ENCODE results near the gene GPX2. TPM values are rescaled to one million over a fixed set of nuclear protein-coding genes. Genes with fewer than 3 reads are reported as not detected.
"Not testable (repeated sequence)": the region's sequence is repeated elsewhere in the genome, so short reads cannot be mapped to it uniquely, and the experiment has no call there.

Gene GPX2
- polyA plus RNA-seq, 3 donors = 0.22 to 2.2 (median 0.94) TPM

- no peak for DNase-seq (ENCODE audit: low read depth in 3 of 3, low spot score in 2 of 3)
Measured at GRCh38 chr14:64915797-64916196, 26.7 kb downstream of the GPX2 start.

DNA sequence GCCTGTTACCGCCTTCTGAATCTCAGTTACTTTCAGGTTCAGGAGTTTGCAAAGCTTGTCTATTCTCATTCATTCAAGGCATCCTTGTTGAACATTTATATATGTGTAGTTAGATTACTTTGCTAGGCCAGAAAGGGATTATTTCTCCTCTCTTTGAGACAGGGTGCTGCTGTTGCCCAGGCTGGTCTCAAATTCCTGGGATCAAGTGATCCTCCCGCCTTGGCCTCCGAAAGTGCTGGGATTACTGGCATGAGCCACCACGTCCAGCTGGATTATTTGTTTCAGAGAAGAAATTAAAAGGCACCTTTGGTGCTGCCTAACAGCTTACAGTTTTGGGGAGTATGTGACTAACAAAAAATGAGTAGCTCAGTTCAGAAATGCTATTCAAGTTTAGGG lies 27.5 kb downstream of the GPX2 start:
- DNase-seq (ENCODE audit: low read depth in 3 of 3, low spot score in 2 of 3) = no peak

DNA sequence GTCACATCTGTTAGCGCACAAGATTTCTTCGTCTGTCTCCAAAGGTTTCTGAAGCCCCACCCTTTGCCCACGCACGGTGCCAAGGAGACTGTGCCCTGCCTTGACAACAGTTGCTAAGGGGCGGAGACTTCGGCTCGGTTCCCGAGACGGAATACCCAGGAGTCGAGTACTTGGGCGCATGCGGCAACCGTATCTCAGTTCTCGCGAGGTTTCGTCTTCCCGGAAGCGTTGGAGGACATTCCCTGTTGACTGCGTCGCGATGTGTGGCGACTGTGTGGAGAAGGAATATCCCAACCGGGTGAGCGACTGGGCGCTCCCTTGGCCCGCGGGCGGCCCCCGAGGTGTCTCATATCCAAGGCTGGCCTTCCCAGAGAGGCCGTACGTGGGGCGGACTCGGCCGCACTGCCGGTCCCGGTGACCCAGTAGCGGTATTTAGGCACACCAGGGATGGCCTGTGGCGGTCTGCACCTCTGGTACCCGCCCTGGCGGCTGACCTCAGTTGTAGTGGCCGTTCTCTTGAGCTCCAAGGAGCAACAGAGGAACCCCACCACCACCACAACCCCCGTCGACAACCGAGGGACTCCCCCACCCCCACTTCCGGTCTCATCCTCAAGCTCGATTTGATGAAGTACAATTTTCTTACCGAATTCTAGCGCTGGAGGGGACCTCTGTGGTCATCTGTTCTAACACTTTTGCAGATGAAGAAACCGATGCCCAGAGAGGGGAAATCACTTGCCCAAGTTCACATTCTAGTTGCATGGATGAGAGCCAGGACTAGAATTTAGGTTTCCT lies 28.1 kb downstream of the GPX2 start, which contains the start of gene CHURC1:
TSS of gene CHURC1 (plus strand) at position 219 of the 792 bp plus-strand sequence. CDS start at position 260, 41 bp downstream.
- DNase-seq (ENCODE audit: low read depth in 3 of 3, low spot score in 2 of 3) = peak; percentile 93 to 98 (median 96)

DNA sequence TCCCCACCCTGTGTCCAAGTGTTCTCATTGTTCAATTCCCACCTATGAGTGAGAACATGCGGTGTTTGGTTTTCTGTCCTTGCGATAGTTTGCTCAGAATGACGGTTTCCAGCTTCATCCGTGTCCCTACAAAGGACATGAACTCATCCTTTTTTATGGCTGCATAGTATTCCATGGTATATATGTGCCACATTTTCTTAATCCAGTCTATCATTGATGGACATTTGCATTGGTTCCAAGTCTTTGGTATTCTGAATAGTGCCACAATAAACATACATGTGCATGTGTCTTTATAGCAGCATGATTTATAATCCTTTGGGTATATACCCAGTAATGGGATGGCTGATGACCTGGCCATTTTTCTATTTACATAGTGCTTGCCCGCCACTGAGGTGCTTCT lies 29.1 kb downstream of the GPX2 start:
- not testable (repeated sequence) for DNase-seq (ENCODE audit: low read depth in 3 of 3, low spot score in 2 of 3)

DNA sequence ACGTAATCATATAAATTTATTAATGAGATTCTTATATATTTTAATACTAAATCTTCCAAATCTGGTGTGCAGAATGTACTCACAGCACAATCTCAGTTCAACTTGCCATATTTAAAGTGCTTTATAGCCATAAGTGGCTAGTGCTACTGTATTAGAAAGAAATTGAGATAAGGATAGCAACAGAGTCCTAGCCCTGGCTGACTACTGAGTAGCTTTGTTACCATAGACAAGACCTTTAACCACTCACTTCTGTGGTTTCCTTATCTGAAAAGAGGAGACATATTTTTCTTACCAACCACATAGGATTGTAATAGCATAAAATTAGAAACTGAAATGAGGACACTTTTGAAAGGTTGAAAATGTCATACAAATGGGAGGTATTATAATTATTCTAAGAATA lies 30.3 kb downstream of the GPX2 start:
- DNase-seq (ENCODE audit: low read depth in 3 of 3, low spot score in 2 of 3) = no peak

- DNase-seq (ENCODE audit: low read depth in 3 of 3, low spot score in 2 of 3) = no peak
Measured at GRCh38 chr14:64910847-64911495, 31.6 kb downstream of the GPX2 start.

- DNase-seq (ENCODE audit: low read depth in 3 of 3, low spot score in 2 of 3) = no peak
Measured at GRCh38 chr14:64906022-64906421, 36.5 kb downstream of the GPX2 start.

DNA sequence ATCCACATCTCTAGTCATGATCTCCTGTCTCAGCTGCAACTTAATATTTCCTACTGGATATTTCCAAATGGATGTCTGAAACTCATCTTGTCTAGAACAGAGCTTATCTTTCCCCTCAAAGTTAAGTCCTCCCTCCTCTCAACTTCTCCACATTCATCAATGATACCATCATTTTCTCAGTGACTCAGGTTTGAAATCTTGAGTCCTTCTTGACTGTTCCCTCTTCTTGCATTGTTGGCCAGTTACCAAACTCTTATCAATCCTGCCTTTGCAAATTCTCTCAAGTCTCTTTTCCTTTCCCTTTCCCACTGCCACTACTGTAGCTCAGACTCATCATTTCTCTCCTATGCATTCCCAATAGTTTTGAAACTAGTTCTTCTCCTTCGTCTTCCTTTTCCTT lies 42.6 kb downstream of the GPX2 start:
- DNase-seq (ENCODE audit: low read depth in 3 of 3, low spot score in 2 of 3) = no peak

DNA sequence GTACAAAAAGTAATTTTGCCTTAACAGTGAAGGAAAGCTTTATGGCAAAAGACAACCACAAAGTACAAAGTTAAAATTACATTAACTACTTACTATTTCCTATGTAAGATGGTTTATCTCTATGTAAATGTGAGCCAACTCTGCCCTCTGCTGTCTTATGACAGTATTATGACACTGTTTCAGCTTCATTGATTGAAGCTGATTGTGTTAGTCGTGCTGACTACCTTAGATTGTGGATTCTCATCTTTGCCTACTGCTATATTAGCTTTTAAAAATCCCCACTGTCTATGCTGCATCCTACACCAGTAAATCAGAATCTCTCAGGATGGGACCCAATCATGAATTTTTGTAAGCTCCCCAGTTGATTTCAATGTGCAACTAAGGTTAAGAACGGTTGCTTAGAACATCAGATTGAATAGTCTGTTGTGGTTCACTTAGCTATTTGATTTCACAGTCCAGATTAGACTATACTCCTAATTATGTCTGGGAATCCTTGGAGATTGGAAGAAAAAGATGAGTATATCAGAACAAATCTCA lies 50.6 kb downstream of the GPX2 start:
- DNase-seq (ENCODE audit: low read depth in 3 of 3, low spot score in 2 of 3) = peak in 2 of 3 donors; percentile 21 to 31

- DNase-seq (ENCODE audit: low read depth in 3 of 3, low spot score in 2 of 3) = no peak
Measured at GRCh38 chr14:64891173-64891838, 51.2 kb downstream of the GPX2 start.

DNA sequence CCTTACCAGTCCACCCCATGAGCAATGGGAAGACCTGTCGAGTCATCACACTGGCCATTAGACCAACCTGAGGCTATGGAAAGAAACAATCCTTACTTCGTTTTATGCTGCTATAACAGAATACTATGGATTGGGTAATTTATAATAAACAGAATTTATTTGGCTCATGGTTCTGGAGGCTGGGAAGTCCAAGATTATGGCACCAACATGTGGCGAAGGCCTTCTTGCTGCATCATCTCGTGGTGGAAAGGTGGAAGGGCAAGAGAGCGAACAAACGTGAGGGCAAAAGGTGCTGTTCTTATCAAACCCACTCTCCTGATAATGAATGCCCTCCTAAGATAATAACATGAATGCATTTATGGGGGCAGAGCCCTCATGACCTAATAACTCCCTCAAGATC lies 53.2 kb downstream of the GPX2 start:
- no peak for DNase-seq (ENCODE audit: low read depth in 3 of 3, low spot score in 2 of 3)

Other genes with a start within 250 kb of the GPX2 start
- gene PLEKHG3, start 238.3 kb downstream of the GPX2 start, polyA plus RNA-seq (ENCODE audit: insufficient read length in 3 of 3) = 10 to 100 TPM; 84.6 to 90.3 (median 89.6) TPM
- gene SPTB, start 62.8 kb downstream of the GPX2 start, polyA plus RNA-seq (ENCODE audit: insufficient read length in 3 of 3) = 10 to 100 TPM; 11.0 to 13.2 (median 12.6) TPM
- 10 to 100 TPM; 71.0 to 76.7 (median 73.2) TPM for gene CHURC1, start 28.3 kb downstream of the GPX2 start, polyA plus RNA-seq (ENCODE audit: insufficient read length in 3 of 3)
- 10 to 100 TPM; 18.5 to 25.8 (median 24.3) TPM for gene RAB15, start 29.6 kb upstream of the GPX2 start, polyA plus RNA-seq (ENCODE audit: insufficient read length in 3 of 3)
- gene FNTB, start 44.1 kb upstream of the GPX2 start, polyA plus RNA-seq (ENCODE audit: insufficient read length in 3 of 3) = 10 to 100 TPM; 27.2 to 33.4 (median 28.4) TPM
- gene MAX, start 159.8 kb upstream of the GPX2 start, polyA plus RNA-seq (ENCODE audit: insufficient read length in 3 of 3) = 10 to 100 TPM; 55.5 to 62.5 (median 61.5) TPM

Measured in right renal cortex interstitium (tissue), 3 donors.